Endothelial cell of umbilical vein (primary cell): Measurements from ENCODE around the gene RPL39L. TPM values are rescaled to one million over a fixed set of nuclear protein-coding genes. Genes with fewer than 3 reads are reported as not detected.

Source experiments
- BruUV-seq: library from RNA; stranded (reverse); fragments of 400-500 nt; replicated peaks from 2 replicates; lab custom pipeline; 2021; lab: Mats Ljungman, UMichigan
- CTCF ChIA-PET: fragments of 300-600, 350-600 bp; sonication (Branson Sonifier 250); formaldehyde crosslinking; loops from one replicate; lab custom pipeline; 2021; ENCODE audit warnings: antibody characterized with exemption, inconsistent platforms; lab: Charles Lee
- POLR2A ChIA-PET: fragments of 300-600, 350-600 bp; sonication (Branson Sonifier 250); formaldehyde crosslinking; loops from one replicate; lab custom pipeline; 2021; ENCODE audit warnings: antibody characterized with exemption, inconsistent platforms; lab: Charles Lee
- DNase-seq: peaks from one replicate; pipeline ENCODE4 v3.0.0-alpha.2; 2011; ENCODE audit warnings: low read depth, low spot score
- FAIRE-seq: peaks from 2 replicates; lab custom pipeline; 2011; peaks lifted over from hg19 to GRCh38; lab: Jason Lieb, UNC
- H2AFZ ChIP-seq: 2 replicates; pipeline ENCODE4 v1.6.0; 2012; ENCODE audit warnings: low read depth, low read length, control low read depth, inconsistent platforms
- H3K27ac ChIP-seq: 2 replicates; pipeline ENCODE4 v1.5.1; 2011; ENCODE audit warnings: low read depth, mild to moderate bottlenecking, control low read depth, low read length, moderate library complexity; ENCODE audit not compliant: insufficient read depth
- H3K27me3 ChIP-seq, 2 experiments: 2 replicates each; pipeline versions ENCODE4 v1.6.0 to v1.6.1; 2011; ENCODE audit warnings: low read length in 2 of 2, mixed read lengths in 1 of 2; ENCODE audit not compliant: control insufficient read depth in 2 of 2, insufficient read depth in 2 of 2
- H3K36me3 ChIP-seq, 2 experiments: 2 replicates in 1 of 2; 3 replicates in 1 of 2; pipeline ENCODE4 v1.5.1; 2011; ENCODE audit warnings: low read length in 2 of 2, mild to moderate bottlenecking in 1 of 2, moderate library complexity in 1 of 2; ENCODE audit not compliant: control insufficient read depth in 2 of 2, insufficient read depth in 2 of 2; ENCODE audit errors: extremely low read depth in 1 of 2
- H3K4me1 ChIP-seq: 3 replicates; pipeline ENCODE4 v1.5.1; 2011; ENCODE audit warnings: mild to moderate bottlenecking, low read length; ENCODE audit not compliant: control insufficient read depth, insufficient read depth; ENCODE audit errors: extremely low read depth
- H3K4me2 ChIP-seq: 2 replicates; pipeline ENCODE4 v1.6.1; 2011; ENCODE audit warnings: low read length, control low read depth, mixed read lengths; ENCODE audit not compliant: insufficient read depth
- H3K4me3 ChIP-seq, 3 experiments: fragments of 200-600 bp in 1 of 3; sonication (generic), shearing (Covaris generic) in 1 of 3; replicated peaks in 1 of 3; 2 replicates each; pipeline ENCODE4 v1.5.1; 2011 to 2016; ENCODE audit warnings: control low read depth in 3 of 3, low read length in 3 of 3, mild to moderate bottlenecking in 2 of 3, inconsistent platforms in 1 of 3, low read depth in 1 of 3, moderate library complexity in 1 of 3; ENCODE audit not compliant: insufficient read depth in 1 of 3
- H3K79me2 ChIP-seq: 2 replicates; pipeline ENCODE4 v1.6.0; 2012; ENCODE audit warnings: low read length, inconsistent platforms; ENCODE audit not compliant: control insufficient read depth, insufficient read depth
- H3K9ac ChIP-seq: replicated peaks from 2 replicates; pipeline ENCODE3; 2011; ENCODE audit warnings: low read length, control low read depth; ENCODE audit not compliant: insufficient read depth; ENCODE audit errors: extremely low read depth
- H3K9me1 ChIP-seq: replicated peaks from 3 replicates; pipeline ENCODE4 v1.6.0; 2011; ENCODE audit warnings: mild to moderate bottlenecking, low read length; ENCODE audit not compliant: control insufficient read depth, insufficient read depth; ENCODE audit errors: extremely low read depth
- H3K9me3 ChIP-seq: replicated peaks from 2 replicates; pipeline ENCODE4 v1.5.1; 2012; ENCODE audit warnings: low read length, inconsistent platforms; ENCODE audit not compliant: control insufficient read depth, insufficient read depth
- H4K20me1 ChIP-seq: replicated peaks from 2 replicates; pipeline ENCODE3; 2011; ENCODE audit warnings: mild to moderate bottlenecking, low read length; ENCODE audit not compliant: control insufficient read depth, insufficient read depth; ENCODE audit errors: extremely low read depth
- FOS ChIP-seq: IDR thresholded peaks from 2 replicates; pipeline ENCODE4 v1.6.1; 2011; ENCODE audit warnings: mild to moderate bottlenecking, low read length, moderate library complexity, borderline replicate concordance; ENCODE audit not compliant: insufficient read depth
- GATA2 ChIP-seq: IDR thresholded peaks from 2 replicates; pipeline ENCODE4 v1.7.0; 2011; ENCODE audit warnings: low read depth, mild to moderate bottlenecking, moderate library complexity, mixed read lengths, low read length; ENCODE audit not compliant: insufficient read length, insufficient read depth
- JUN ChIP-seq: IDR thresholded peaks from 2 replicates; pipeline ENCODE4 v1.6.1; 2011; ENCODE audit warnings: borderline replicate concordance, low read depth; ENCODE audit not compliant: insufficient read length, insufficient read depth
- MYC ChIP-seq: IDR thresholded peaks from one replicate; pipeline ENCODE4 v1.6.1; 2011; ENCODE audit warnings: mild to moderate bottlenecking, low read depth, low read length
- POLR2A ChIP-seq: IDR thresholded peaks from 2 replicates; pipeline ENCODE4 v1.6.1; 2012; ENCODE audit warnings: low read depth, mild to moderate bottlenecking, control low read depth, low read length
- POLR2AphosphoS5 ChIP-seq: IDR thresholded peaks from 2 replicates; pipeline ENCODE4 v1.6.1; 2012; ENCODE audit warnings: low read depth, mild to moderate bottlenecking, control low read depth, low read length, moderate library complexity; ENCODE audit not compliant: insufficient read depth
- dilution Hi-C: fragments of 300-500 bp; cut with MboI; formaldehyde crosslinking; loops from one replicate; pipeline ENCODE4 v1.15.0; 2019; ENCODE audit warnings: low sequenced_read_pairs; ENCODE audit not compliant: extremely low pct_ligation_motif_present
- intact Hi-C: fragments of 100-400 bp; cut with micrococcal nuclease; formaldehyde crosslinking; loops from one replicate; pipeline ENCODE4 v1.10.0; 2022
- polyA plus RNA-seq, 4 experiments: library from polyadenylated mRNA; depleted of rRNA in 3 of 4; stranded (reverse) in 3 of 4; unstranded in 1 of 4; fragments of >200 nt; gene quantifications; 2 replicates each; pipeline versions ENCODE4 v1.2.1 to v1.2.3, GENCODE V29; 2011 to 2012; ENCODE audit warnings: missing spikeins in 1 of 4
- total RNA-seq: library from RNA; stranded (reverse); gene quantifications from 2 replicates; pipeline ENCODE4 v1.2.3, GENCODE V29; 2021
- TF ChIP-seq, protein P1 (sequence below): IDR thresholded peaks from 2 replicates; pipeline ENCODE4 v1.6.1; 2011; ENCODE audit not compliant: insufficient read depth, insufficient read length
- TF ChIP-seq, protein P2 (sequence below), 2 donors: IDR thresholded peaks; 1 replicate in 1 of 2; 2 replicates in 1 of 2; pipeline ENCODE4 v1.5.1; 2011; ENCODE audit warnings: low read length in 2 of 2, mild to moderate bottlenecking in 2 of 2, moderate library complexity in 2 of 2, control low read depth in 1 of 2, inconsistent platforms in 1 of 2, low read depth in 1 of 2; ENCODE audit not compliant: insufficient read depth in 1 of 2; ENCODE audit errors: extremely low read depth in 1 of 2

RPL39L gene
- total and polyA plus RNA-seq, 2 donors (not counting 3 experiments of a cell fraction or from before 2014, with no cell fraction given): 14.3 to 22.3 TPM

GRCh38 chr3:187112934-187113793 lies 26.1 kb downstream of the RPL39L start:
- no peak overlapping the region for H2AFZ ChIP-seq

More at GRCh38 chr3:187112934-187113793, 26.1 kb downstream of the RPL39L start:
- TF ChIP-seq, protein P1, sequence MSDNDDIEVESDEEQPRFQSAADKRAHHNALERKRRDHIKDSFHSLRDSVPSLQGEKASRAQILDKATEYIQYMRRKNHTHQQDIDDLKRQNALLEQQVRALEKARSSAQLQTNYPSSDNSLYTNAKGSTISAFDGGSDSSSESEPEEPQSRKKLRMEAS: no peak
- TF ChIP-seq POLR2AphosphoS5 (no peak), POLR2A (no peak), MYC (no peak), FOS (no peak), JUN (no peak), GATA2 (no peak)
- TF ChIP-seq, protein P2, sequence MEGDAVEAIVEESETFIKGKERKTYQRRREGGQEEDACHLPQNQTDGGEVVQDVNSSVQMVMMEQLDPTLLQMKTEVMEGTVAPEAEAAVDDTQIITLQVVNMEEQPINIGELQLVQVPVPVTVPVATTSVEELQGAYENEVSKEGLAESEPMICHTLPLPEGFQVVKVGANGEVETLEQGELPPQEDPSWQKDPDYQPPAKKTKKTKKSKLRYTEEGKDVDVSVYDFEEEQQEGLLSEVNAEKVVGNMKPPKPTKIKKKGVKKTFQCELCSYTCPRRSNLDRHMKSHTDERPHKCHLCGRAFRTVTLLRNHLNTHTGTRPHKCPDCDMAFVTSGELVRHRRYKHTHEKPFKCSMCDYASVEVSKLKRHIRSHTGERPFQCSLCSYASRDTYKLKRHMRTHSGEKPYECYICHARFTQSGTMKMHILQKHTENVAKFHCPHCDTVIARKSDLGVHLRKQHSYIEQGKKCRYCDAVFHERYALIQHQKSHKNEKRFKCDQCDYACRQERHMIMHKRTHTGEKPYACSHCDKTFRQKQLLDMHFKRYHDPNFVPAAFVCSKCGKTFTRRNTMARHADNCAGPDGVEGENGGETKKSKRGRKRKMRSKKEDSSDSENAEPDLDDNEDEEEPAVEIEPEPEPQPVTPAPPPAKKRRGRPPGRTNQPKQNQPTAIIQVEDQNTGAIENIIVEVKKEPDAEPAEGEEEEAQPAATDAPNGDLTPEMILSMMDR (IDR thresholded peaks at IDR 0.05; ENCODE audit: extremely low read depth in 1 of 2, insufficient read depth in 1 of 2, low read depth in 1 of 2, low read length in 2 of 2): peak; percentile 30 to 39
- H3K9ac ChIP-seq: no peak overlapping the region
- H3K9me3 ChIP-seq: no peaks in the 10 kb centered on the region
- H3K27ac ChIP-seq: no peak overlapping the region
- DNase-seq (peak; percentile 64), FAIRE-seq (peak; percentile 74)
- no peaks in the 10 kb centered on the region for H3K27me3 ChIP-seq
- BruUV-seq: no TSS peak
- H3K4me2 ChIP-seq: no peak overlapping the region
- dilution Hi-C loops: no loop called here
- intact Hi-C loops: loop anchor here (1.0 to 2.0 kb wide), 5 partner anchors 37 to 602 kb away; no protein-coding TSS in a partner anchor
- ChIA-PET POLR2A (no interaction called here), CTCF (interaction anchor here (0.7 to 5.2 kb wide), 33 partner anchors 8 to 602 kb away, joined by 3 to 364 read pairs (median 7); partner anchors contain the start of genes RPL39L and ST6GAL1)
- H3K4me3 ChIP-seq: no peak overlapping the region
- no peaks in the 10 kb centered on the region for H3K9me1 ChIP-seq
- H3K4me1 ChIP-seq: no peaks in the 10 kb centered on the region
- H4K20me1 ChIP-seq: no peaks in the 10 kb centered on the region
- no peaks in the 10 kb centered on the region for H3K79me2 ChIP-seq
- no peaks in the 10 kb centered on the region for H3K36me3 ChIP-seq
